T-helper 2 cell treated with Interferon-gamma antibody and Interleukin-4, amounts not matched to agents 100 ng/mL and 5 ng/mL, for 36 hours (primary cell): ENCODE results near the gene CDKL4. TPM values are rescaled to one million over a fixed set of nuclear protein-coding genes. Genes with fewer than 3 reads are reported as not detected.
"Not testable (repeated sequence)": the region's sequence is repeated elsewhere in the genome, so short reads cannot be mapped to it uniquely, and the experiment has no call there.

Source experiments
- intact Hi-C: fragments of 100-400 bp; cut with micrococcal nuclease; formaldehyde crosslinking; loops from one replicate; pipeline ENCODE4 v1.15.1; 2023
- total RNA-seq: library from RNA; stranded (reverse); gene quantifications from 2 replicates; pipeline ENCODE4 v1.2.3, GENCODE V29; 2022

CDKL4 gene
- total RNA-seq, 1 donor from 2014 or later, result 0.59 TPM

DNA sequence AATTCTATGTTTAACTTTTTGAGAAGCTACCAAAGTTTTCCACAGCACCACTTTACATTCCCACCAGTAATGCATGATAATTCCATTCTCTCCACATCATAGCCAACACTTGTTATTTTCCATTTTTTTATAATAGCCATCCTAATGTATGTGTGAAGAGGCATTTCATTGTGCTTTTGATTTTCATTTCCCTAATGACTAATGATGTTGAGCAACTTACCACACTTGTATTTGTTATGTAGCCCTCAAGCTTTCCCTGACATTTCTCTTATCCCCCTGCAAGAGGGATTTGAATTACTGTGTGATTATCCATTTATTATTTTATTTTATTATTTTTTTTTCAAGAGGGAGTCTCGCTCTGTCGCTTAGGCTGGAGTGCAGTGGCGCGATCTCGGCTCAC is 99.4 kb downstream of the CDKL4 start:
- intact Hi-C loops, result no loop called here

GRCh38 chr2:39142904-39143605 is 100.7 kb downstream of the CDKL4 start:
- intact Hi-C loops, result loop anchor here (2.0 kb wide), 1 partner anchor 14 kb away; no protein-coding TSS in a partner anchor

DNA sequence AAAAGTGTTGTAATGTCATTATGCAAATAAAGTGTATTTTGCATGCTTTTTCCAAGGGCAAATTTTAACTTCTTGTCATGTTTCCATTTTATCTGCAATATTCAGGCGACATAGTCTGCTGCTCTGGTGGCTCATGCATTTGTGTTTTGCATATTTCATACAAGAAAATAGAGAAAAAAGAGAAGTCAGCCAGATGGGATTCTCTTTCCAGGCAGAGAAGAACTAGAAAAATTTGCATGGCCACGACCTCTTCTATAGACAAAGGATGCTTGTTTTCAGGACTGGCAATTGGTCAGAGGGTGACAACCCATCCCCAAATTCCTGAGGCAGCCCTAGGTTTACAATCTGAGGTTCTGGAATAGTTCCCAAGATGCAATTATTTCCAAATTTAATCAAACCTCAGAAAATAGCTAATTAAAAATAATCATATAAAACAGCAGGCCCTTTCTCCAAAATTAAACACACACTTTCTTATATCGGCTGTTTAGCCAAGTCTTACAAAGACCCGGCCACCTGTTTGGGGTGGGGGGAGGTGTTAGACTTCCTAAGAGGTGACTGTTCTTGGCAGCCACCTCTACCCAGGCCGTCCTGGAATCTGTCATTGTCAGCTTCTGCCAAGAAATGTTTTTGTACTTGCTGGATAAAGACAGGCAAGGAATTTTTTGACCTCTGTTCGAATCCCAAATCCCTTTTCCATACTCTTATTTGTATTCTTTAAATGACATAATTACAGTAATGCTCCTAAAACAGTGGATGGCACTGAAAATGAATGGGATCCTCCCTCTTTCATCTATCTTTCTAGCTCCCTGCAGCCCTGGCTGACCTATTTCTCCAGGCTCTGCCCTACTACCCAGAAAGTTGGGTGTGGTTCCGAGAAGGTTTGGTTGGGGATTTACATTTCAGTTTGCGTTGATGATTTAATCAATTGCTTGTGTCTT is 102.2 kb downstream of the CDKL4 start:
- intact Hi-C loops, result loop anchor here (2.0 kb wide), 1 partner anchor 13 kb away; no protein-coding TSS in a partner anchor

DNA sequence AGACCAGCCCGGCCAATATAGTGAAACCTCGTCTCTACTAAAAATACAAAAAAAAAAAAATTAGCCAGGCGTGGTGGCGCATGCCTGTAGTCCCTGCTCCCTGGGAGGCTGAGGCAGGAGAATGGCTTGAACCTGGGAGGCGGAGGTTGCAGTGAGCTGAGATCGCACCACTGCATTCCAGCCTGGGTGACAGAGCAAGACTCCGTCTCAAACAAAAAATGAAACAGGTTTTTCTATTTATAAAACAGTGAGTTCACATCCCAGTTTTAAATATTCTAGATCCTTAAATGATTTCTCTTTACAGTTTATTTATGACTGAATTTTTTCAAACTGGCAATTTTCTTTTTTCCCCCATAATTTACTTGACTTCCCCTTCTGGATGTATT is 102.8 kb downstream of the CDKL4 start:
- intact Hi-C loops, result not testable (repeated sequence)

DNA sequence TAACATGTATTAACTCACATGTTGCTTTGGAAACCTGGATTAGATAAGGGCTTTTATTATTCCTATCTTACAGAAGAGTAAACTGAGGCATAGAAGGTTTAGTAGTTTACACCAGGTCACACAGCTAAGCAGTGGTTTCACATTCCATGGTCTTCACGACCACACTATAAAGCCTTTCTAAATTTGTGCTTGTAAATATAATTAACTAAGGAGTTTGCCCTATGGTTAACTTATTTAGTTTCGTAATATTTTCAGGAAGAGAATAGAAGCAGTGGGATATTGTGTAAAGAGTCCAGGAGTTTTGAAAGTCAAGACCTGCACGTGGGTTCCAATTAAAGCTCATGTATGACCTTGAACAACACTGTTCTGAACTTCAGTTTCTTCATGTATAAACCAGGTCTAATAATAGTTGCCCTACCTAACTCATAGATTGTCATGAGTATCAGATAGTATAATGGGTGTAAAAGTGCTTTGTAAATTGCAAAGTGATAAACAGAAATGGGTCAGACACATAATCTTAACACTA is 103.4 kb downstream of the CDKL4 start:
- intact Hi-C loops, result no loop called here

GRCh38 chr2:39139511-39140237 is 104.1 kb downstream of the CDKL4 start:
- intact Hi-C loops, result no loop called here

GRCh38 chr2:39138837-39139211 is 104.9 kb downstream of the CDKL4 start:
- intact Hi-C loops, result no loop called here

DNA sequence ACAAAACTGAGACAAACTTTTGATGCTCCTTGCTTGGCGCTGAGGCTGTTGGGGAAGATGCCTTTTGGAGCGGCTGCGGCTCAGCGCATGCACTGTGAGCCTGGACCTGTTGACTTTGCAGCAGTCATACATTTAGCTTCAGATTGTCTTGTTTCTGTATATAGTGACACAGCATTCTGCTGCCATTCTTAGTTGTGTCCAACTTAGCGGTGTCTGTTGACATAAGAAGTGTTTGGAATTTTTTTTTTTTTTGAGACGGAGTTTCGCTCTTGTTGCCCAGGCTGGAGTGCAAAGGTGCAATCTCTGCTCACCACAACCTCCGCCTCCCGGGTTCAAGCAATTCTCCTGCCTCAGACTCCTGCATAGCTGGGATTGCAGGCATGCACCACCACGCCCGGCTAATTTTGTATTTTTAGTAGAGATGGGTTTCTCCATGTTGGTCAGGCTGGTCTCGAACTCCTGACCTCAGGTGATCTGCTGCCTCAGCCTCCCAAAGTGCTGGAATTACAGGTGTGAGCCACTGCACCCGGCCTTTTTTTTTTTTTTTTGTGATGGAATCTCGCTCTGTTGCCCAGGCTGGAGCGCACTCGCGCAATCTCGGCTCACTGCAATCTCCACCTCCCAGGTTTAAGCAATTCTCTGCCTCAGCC is 105.5 kb downstream of the CDKL4 start:
- intact Hi-C loops, result not testable (repeated sequence)

- intact Hi-C loops, result loop anchor here (1.0 kb wide), 2 partner anchors 7 to 81 kb away; no protein-coding TSS in a partner anchor
These were observed 107.0 kb downstream of the CDKL4 start for GRCh38 chr2:39136799-39137198.

GRCh38 chr2:39135690-39136259 is 108.0 kb downstream of the CDKL4 start:
- intact Hi-C loops, result loop anchor here (1.0 kb wide), 1 partner anchor 82 kb away; no protein-coding TSS in a partner anchor

DNA sequence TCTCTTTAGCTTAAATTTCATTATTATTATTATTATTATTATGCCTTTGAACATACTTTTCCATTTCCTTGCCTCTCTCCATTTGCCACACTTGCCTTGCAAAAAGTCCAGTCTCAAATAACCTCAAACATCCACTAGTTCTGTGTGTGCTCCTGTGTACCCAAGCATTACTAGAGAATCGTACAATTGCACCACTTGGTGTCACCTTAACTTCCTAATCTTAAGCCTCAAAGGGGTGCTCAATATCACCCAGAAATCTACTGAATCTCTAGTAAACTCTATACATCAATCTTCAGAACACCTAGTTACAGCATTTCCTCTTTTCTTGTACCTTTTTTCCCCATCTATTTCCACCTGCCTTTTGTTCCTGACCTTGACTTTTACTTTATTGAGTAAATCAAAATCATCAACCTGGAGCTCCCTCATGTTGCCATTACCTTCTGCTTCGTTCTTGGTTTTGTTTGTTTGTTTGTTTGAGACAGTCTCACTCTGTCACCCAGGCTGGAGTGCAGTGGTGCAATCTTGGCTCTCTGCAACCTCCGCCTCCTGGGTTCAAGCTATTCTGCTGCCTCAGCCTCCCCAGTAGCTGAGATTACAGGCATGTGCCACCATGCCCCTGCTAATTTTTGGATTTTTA is 110.4 kb downstream of the CDKL4 start:
- intact Hi-C loops, result no loop called here

- intact Hi-C loops, result loop anchor here (1.0 to 2.0 kb wide), 4 partner anchors 8 to 462 kb away; no protein-coding TSS in a partner anchor
These were observed 114.8 kb downstream of the CDKL4 start for GRCh38 chr2:39128919-39129391.

GRCh38 chr2:39127973-39128372 is 115.8 kb downstream of the CDKL4 start:
- intact Hi-C loops, result loop anchor here (2.0 kb wide), 1 partner anchor 15 kb away; no protein-coding TSS in a partner anchor

Other genes starting within 250 kb of the CDKL4 start
- 252 and 273 TPM in 2 replicates for gene SOS1, start 122.9 kb downstream of the CDKL4 start, total RNA-seq
- 9.3 and 12.5 TPM in 2 replicates for gene MAP4K3, start 193.3 kb upstream of the CDKL4 start, total RNA-seq